ENCODE results near the gene SDHA. TPM values are rescaled to one million over a fixed set of nuclear protein-coding genes. Genes with fewer than 3 reads are reported as not detected.

The SDHA gene
- total RNA-seq, 1 donor from 2014 or later, result 86.3 TPM

DNA sequence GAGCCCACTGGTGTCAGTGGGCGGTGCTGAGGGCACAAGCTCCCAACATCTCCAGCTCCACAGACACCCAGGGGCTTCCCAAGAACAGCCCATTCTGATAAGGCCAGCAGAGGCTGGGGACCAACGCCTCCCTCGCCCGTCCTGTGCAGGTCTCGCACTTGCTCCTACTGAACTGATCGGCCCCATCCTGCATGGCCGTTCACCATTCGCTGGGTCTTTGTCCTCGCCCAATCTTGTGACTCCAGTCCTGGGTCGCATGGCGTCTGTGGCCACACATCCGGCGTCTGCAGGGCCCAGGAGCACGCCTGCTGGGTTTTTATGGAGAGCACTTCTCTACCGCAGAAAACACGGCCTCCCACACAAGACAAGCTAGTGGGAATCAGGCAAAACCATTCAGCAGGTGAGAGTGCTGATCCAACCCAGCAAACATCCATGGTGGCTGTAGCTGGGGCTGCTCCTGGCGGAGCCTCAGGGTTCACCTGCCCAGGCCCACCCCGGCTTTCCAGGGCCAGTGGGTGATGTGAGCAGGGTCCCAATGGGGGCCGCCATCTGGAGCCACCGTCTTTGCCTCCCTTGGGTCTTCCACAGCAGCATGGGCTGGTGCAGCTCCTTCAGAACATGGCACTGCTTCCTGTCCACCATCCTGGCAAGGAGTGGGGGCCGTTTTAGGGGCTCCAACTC lies 19.5 kb upstream of the SDHA start:
- DNase-seq (ENCODE audit: low spot score in 2 of 2, unreplicated experiment in 2 of 2), result no peak
- H3K4me3 Mint-ChIP-seq, result no peak overlapping the region
- no peaks in the 10 kb centered on the region for H3K27me3 Mint-ChIP-seq (ENCODE audit: low read depth)
- TF ChIP-seq, protein P1, sequence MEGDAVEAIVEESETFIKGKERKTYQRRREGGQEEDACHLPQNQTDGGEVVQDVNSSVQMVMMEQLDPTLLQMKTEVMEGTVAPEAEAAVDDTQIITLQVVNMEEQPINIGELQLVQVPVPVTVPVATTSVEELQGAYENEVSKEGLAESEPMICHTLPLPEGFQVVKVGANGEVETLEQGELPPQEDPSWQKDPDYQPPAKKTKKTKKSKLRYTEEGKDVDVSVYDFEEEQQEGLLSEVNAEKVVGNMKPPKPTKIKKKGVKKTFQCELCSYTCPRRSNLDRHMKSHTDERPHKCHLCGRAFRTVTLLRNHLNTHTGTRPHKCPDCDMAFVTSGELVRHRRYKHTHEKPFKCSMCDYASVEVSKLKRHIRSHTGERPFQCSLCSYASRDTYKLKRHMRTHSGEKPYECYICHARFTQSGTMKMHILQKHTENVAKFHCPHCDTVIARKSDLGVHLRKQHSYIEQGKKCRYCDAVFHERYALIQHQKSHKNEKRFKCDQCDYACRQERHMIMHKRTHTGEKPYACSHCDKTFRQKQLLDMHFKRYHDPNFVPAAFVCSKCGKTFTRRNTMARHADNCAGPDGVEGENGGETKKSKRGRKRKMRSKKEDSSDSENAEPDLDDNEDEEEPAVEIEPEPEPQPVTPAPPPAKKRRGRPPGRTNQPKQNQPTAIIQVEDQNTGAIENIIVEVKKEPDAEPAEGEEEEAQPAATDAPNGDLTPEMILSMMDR (IDR thresholded peaks at IDR 0.05; ENCODE audit: unreplicated experiment), result no peak
- H3K4me1 Mint-ChIP-seq, result peaks cover 5% of the 10 kb centered on the region
- peaks cover 3% of the 10 kb centered on the region for H3K36me3 Mint-ChIP-seq
- H3K9me3 Mint-ChIP-seq, result no peaks in the 10 kb centered on the region
- no peak overlapping the region for H3K27ac Mint-ChIP-seq

DNA sequence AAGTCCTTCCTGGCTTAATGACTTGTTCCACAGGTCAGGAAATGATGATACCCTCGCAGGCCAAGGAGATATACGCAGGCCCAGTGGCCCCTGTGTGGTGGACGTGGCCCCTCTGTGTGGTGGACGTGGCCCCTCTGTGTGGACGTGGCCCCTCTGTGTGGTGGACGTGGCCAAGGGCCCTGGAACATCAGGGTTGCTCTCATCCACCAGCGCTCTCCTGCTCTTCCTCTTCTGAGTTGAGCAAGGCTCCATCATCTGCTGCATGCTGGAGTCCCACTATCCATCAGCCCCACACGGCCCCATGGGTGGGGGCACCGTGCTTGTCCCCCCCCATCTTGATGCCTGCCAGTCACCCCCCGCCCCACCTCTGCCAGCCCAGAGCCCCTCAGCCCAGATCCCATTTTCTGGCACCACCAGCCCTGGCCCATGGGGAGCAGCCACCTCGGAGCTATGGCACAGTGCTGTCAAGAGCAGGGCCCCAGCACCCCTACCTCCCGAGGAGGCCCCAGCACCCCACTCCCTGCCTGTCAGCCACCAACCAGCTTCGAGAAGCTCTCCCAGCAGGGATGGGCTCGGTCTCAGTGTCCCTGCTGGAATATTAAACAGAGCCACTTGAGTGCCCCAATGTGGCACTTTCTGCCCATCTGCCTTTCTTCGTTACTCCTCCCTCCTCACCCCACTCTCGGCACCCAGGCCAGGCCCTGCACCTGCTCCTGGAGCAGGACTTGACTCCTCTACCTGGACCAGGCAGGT lies 18.7 kb upstream of the SDHA start:
- TF ChIP-seq, protein P1 (IDR thresholded peaks at IDR 0.05; ENCODE audit: unreplicated experiment), result no peak

DNA sequence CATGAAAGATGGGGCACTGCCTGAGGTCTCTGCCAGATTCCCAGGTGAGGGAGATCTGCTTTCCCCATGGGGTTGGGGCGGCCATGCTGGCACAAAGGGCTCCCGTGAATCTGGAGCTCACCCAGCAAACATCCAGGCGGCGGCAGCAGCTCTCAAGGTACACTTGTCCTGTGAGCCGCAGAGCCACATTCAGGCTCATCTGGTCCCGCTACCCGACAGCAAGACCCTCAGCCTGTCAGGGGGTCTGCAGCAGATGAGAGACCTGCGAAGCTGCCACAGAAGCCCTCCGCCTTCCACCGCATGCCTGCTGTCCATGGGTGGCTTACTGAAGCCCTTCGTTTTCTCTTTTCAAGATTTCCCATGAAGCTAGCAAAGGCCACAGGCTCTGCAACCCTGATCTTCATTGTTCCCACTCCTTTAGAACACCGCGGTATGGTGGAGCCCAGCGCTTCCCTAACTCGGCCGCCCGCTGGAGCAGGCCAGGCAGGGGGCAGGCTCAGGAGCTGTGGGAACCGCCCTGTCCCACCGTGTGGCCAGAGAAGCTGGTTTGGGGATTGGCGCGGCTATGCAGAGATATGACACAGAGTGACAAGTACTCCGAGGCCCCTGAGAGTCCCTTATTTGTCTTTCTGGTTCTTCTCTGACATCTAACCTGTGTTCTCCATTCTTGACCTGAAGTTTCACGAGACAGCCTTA lies 18.0 kb upstream of the SDHA start:
- no peak for DNase-seq (ENCODE audit: low spot score in 2 of 2, unreplicated experiment in 2 of 2)
- Mint-ChIP-seq H3K4me1 (peaks cover 5% of the 10 kb centered on the region), H3K4me3 (no peak overlapping the region), H3K27ac (no peak overlapping the region), H3K9me3 (no peaks in the 10 kb centered on the region), H3K36me3 (peaks cover 10% of the 10 kb centered on the region), H3K27me3 (ENCODE audit: low read depth) (no peaks in the 10 kb centered on the region)
- TF ChIP-seq, protein P1 (IDR thresholded peaks at IDR 0.05; ENCODE audit: unreplicated experiment), result no peak

More for the DNA sequence above, 18.7 kb upstream of the SDHA start:
- H3K4me3 Mint-ChIP-seq, result no peak overlapping the region
- H3K4me1 Mint-ChIP-seq, result peaks cover 5% of the 10 kb centered on the region
- H3K9me3 Mint-ChIP-seq, result no peaks in the 10 kb centered on the region
- peaks cover 3% of the 10 kb centered on the region for H3K36me3 Mint-ChIP-seq
- H3K27me3 Mint-ChIP-seq (ENCODE audit: low read depth), result no peaks in the 10 kb centered on the region
- DNase-seq (ENCODE audit: low spot score in 2 of 2, unreplicated experiment in 2 of 2), result no peak
- no peak overlapping the region for H3K27ac Mint-ChIP-seq

DNA sequence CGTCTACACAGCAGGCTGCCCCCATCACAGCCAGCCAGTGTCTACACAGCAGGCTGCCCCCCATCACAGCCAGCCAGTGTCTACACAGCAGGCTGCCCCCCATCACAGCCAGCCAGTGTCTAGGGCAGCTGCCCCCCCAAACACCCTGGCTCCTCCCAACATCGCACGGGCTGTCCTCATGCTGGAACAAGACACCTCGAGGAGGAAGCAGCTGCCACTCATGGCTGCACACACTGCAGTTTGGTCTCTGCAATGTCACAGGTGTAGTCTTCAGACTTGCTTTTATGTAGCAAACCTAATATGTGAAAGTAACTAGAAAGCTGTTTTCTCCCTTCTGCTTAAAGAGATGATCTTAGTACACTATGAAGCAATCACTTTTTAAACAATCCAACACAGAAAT lies 17.1 kb upstream of the SDHA start:
- Mint-ChIP-seq H3K36me3 (peaks cover 18% of the 10 kb centered on the region), H3K4me3 (no peak overlapping the region), H3K27me3 (ENCODE audit: low read depth) (no peaks in the 10 kb centered on the region), H3K9me3 (no peaks in the 10 kb centered on the region), H3K27ac (no peak overlapping the region), H3K4me1 (peaks cover 5% of the 10 kb centered on the region)
- no peak for DNase-seq (ENCODE audit: low spot score in 2 of 2, unreplicated experiment in 2 of 2)
- TF ChIP-seq, protein P1 (IDR thresholded peaks at IDR 0.05; ENCODE audit: unreplicated experiment), result no peak

DNA sequence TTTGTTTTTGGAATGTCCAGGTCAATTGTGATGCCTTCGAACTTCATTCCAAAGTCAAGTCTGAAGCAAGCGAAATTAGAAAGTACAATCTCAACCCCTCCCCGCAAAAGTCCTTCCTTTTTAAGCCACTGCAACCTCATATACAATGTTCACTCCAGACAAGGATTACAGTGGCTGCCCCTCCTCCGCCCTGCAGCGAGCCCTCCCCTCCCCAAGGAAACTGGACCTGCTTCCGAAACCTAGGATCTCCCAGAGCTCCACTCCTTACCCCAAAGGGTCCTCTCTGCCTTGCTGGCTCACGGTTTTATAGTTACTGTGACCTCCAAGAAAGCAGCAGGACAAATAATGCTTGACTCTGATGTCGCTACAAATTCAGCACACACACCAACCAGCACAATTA lies 16.4 kb upstream of the SDHA start:
- H3K4me1 Mint-ChIP-seq, result peaks cover 5% of the 10 kb centered on the region
- DNase-seq (ENCODE audit: low spot score in 2 of 2, unreplicated experiment in 2 of 2), result no peak

More for the DNA sequence above, 16.4 kb upstream of the SDHA start:
- Mint-ChIP-seq H3K9me3 (no peaks in the 10 kb centered on the region), H3K27me3 (ENCODE audit: low read depth) (no peaks in the 10 kb centered on the region), H3K4me3 (no peak overlapping the region), H3K27ac (no peak overlapping the region), H3K36me3 (peaks cover 18% of the 10 kb centered on the region)
- TF ChIP-seq, protein P1 (IDR thresholded peaks at IDR 0.05; ENCODE audit: unreplicated experiment), result no peak

All from mesothelial cell of epicardium (in vitro differentiated cells).